Measurements from ENCODE around the gene FOXJ1. TPM values are rescaled to one million over a fixed set of nuclear protein-coding genes. Genes with fewer than 3 reads are reported as not detected.

The FOXJ1 gene
- total RNA-seq, 1 donor from 2014 or later = 4.5 TPM

- Mint-ChIP-seq H3K36me3 (ENCODE audit: low read depth) (peaks cover 4% of the 10 kb centered on the region), H3K4me3 (no peak overlapping the region), H3K27ac (ENCODE audit: unreplicated experiment) (no peak overlapping the region), H3K9me3 (no peaks in the 10 kb centered on the region), H3K27me3 (ENCODE audit: low read depth) (no peaks in the 10 kb centered on the region), H3K4me1 (peaks cover 3% of the 10 kb centered on the region)
- DNase-seq (ENCODE audit: low read depth, low spot score) = no peak
- peak; percentile 32 for TF ChIP-seq CTCF (conservative IDR thresholded peaks at IDR 0.05)
These were observed 12.6 kb upstream of the FOXJ1 start for GRCh38 chr17:76153640-76154039.

- peaks cover 4% of the 10 kb centered on the region for H3K36me3 Mint-ChIP-seq (ENCODE audit: low read depth)
- H3K27ac Mint-ChIP-seq (ENCODE audit: unreplicated experiment) = no peak overlapping the region
- DNase-seq (ENCODE audit: low read depth, low spot score) = no peak
- peaks cover 3% of the 10 kb centered on the region for H3K4me1 Mint-ChIP-seq
- H3K27me3 Mint-ChIP-seq (ENCODE audit: low read depth) = no peaks in the 10 kb centered on the region
- H3K9me3 Mint-ChIP-seq = no peaks in the 10 kb centered on the region
- no peak for TF ChIP-seq CTCF (conservative IDR thresholded peaks at IDR 0.05)
- no peak overlapping the region for H3K4me3 Mint-ChIP-seq
These were observed 12.2 kb upstream of the FOXJ1 start for GRCh38 chr17:76153202-76153601.

GRCh38 chr17:76152591-76152990 lies 11.5 kb upstream of the FOXJ1 start:
- no peak overlapping the region for H3K27ac Mint-ChIP-seq (ENCODE audit: unreplicated experiment)
- DNase-seq (ENCODE audit: low read depth, low spot score) = no peak
- H3K27me3 Mint-ChIP-seq (ENCODE audit: low read depth) = no peaks in the 10 kb centered on the region
- H3K4me1 Mint-ChIP-seq = peaks cover 6% of the 10 kb centered on the region
- TF ChIP-seq CTCF (conservative IDR thresholded peaks at IDR 0.05) = no peak
- peaks cover 4% of the 10 kb centered on the region for H3K36me3 Mint-ChIP-seq (ENCODE audit: low read depth)
- no peaks in the 10 kb centered on the region for H3K9me3 Mint-ChIP-seq
- H3K4me3 Mint-ChIP-seq = no peak overlapping the region

- TF ChIP-seq CTCF (conservative IDR thresholded peaks at IDR 0.05) = no peak
- Mint-ChIP-seq H3K27ac (ENCODE audit: unreplicated experiment) (no peak overlapping the region), H3K27me3 (ENCODE audit: low read depth) (no peaks in the 10 kb centered on the region), H3K4me3 (no peak overlapping the region), H3K9me3 (no peaks in the 10 kb centered on the region), H3K36me3 (ENCODE audit: low read depth) (no peaks in the 10 kb centered on the region), H3K4me1 (peaks cover 4% of the 10 kb centered on the region)
- no peak for DNase-seq (ENCODE audit: low read depth, low spot score)
These were observed 10.9 kb upstream of the FOXJ1 start for GRCh38 chr17:76151896-76152454.

- Mint-ChIP-seq H3K4me1 (peaks cover 4% of the 10 kb centered on the region), H3K36me3 (ENCODE audit: low read depth) (no peaks in the 10 kb centered on the region), H3K27me3 (ENCODE audit: low read depth) (no peaks in the 10 kb centered on the region), H3K4me3 (no peak overlapping the region), H3K27ac (ENCODE audit: unreplicated experiment) (no peak overlapping the region), H3K9me3 (no peaks in the 10 kb centered on the region)
- DNase-seq (ENCODE audit: low read depth, low spot score) = no peak
- no peak for TF ChIP-seq CTCF (conservative IDR thresholded peaks at IDR 0.05)
These were observed 9.9 kb upstream of the FOXJ1 start for GRCh38 chr17:76150712-76151622.
